ENCODE measurements around the gene CRYBA2. TPM values are rescaled to one million over a fixed set of nuclear protein-coding genes. Genes with fewer than 3 reads are reported as not detected.

The CRYBA2 gene
- total RNA-seq, 2 experiments from 2014 or later: not detected

DNA sequence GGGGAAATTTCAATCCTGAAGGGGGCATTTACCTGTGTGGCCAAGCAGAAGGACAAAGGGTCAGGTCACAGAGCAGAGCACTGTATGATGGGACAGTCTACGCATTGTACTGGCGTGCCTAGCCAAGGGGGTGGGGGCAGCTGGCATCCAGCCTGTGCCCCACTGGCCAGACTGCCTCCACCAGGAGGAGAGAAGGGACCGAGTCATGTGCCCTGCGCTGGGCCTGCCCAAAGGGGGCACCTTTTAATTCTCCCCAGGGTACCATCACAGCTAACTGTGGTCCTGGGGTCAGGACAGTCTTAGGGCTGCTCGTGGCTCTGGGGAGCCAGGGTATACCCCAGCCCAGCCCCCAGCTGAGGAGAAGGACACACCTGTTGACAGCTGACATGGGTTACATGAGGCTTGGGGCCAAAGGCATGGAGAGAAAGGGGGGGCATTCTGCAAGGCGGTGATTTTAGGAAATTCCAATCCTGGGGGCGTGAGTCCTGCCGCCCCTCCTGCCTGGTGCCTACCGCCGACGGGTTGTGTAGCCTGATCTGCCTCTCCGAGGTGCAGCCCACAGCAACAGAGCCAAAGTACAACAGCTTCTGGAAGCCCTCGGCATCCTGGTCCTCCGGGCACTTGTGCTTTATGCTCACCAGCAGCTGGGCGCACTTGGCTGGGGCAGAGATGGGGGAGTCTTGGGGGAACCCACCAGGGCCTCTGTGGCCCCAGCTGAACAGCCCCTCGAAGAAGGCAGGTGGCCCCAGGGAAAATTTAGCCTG lies 37.1 kb upstream of the CRYBA2 start:
- Mint-ChIP-seq H3K9me3 (no peaks in the 10 kb centered on the region), H3K27me3 (ENCODE audit: low read depth) (peaks cover 18% of the 10 kb centered on the region), H3K4me1 (ENCODE audit: low read depth) (no peaks in the 10 kb centered on the region), H3K4me3 (no peak overlapping the region), H3K36me3 (ENCODE audit: low read depth) (no peaks in the 10 kb centered on the region), H3K27ac (no peak overlapping the region)
- no peak for DNase-seq
- CTCF ChIA-PET: interaction anchor here (0.6 to 8.9 kb wide), 42 partner anchors 8 to 493 kb away, joined by 3 to 72 read pairs (median 5); partner anchors contain the start of genes CFAP65, IHH and NHEJ1
- intact Hi-C loops (cut with micrococcal nuclease): no loop called here

DNA sequence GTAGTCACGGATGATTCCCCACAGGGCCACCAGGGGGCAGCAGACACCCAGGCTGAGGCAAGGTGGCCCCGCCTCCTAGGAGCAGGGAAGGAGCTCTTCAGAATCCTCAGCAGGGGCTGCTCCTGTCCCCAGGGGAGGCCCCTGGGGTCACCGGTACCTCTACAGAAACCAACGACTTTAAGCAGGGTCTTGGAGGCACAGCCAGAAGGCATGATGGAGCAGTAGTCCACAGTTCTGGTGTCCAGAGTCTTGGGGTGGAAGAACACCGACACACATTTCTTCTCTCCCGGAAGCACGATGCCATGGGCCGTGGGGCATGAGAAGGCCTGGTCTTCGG lies 36.6 kb upstream of the CRYBA2 start:
- CTCF ChIA-PET: interaction anchor here (0.6 to 8.9 kb wide), 42 partner anchors 8 to 494 kb away, joined by 3 to 72 read pairs (median 5); partner anchors contain the start of genes CFAP65, IHH and NHEJ1
- Mint-ChIP-seq H3K27ac (no peak overlapping the region), H3K9me3 (no peaks in the 10 kb centered on the region), H3K36me3 (ENCODE audit: low read depth) (no peaks in the 10 kb centered on the region), H3K4me3 (no peak overlapping the region), H3K27me3 (ENCODE audit: low read depth) (peaks cover 18% of the 10 kb centered on the region), H3K4me1 (ENCODE audit: low read depth) (no peaks in the 10 kb centered on the region)
- DNase-seq: peak; percentile 83
- intact Hi-C loops (cut with micrococcal nuclease): loop anchor here (1.0 kb wide), 3 partner anchors 49 to 126 kb away; no protein-coding TSS in a partner anchor

DNA sequence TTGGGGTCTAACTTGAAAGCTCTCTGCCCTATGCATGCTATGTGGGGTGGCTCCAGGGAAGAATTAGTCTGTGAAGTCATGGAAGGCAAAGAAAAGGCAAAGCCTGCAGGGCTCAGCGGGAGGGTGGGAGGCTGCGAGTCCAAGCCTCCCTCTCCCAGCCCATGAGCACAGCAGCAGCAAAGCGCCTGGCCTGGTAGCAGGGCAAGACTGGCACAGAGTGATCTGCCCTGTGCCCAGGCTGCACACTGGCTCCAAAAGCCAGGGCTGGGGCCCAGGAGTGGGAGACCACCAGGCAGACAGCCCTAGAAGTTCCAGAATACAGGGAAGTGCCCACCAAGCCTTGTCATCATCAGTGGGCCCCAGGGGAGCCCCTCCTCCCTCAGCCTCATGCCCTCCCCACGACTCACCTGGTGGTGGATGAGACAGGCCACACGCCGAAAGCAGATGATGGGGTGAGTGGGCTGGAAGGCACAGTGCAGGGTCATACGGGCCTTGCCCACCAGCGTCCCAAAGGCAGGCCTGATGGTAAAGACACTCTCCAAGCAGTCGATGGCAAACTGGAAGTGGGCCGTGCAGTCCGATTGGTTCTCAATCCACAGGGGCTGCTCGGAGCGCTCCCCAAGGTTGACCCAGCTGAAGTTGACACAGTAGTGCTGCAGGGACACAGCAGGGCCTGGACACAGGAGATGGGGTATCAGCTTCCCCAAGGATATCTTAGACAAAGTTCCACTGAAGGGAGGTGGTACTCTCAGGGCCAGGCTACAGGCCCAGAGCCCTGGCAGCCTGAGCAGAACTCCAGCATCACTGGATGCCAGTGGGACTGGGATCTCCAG lies 36.0 kb upstream of the CRYBA2 start:
- no peaks in the 10 kb centered on the region for H3K36me3 Mint-ChIP-seq (ENCODE audit: low read depth)
- CTCF ChIA-PET: interaction anchor here (0.7 to 8.9 kb wide), 38 partner anchors 8 to 495 kb away, joined by 3 to 72 read pairs (median 5); partner anchors contain the start of genes CFAP65, IHH and NHEJ1
- H3K27ac Mint-ChIP-seq: no peak overlapping the region
- H3K9me3 Mint-ChIP-seq: no peaks in the 10 kb centered on the region
- H3K4me3 Mint-ChIP-seq: no peak overlapping the region
- H3K4me1 Mint-ChIP-seq (ENCODE audit: low read depth): no peaks in the 10 kb centered on the region
- H3K27me3 Mint-ChIP-seq (ENCODE audit: low read depth): peaks cover 18% of the 10 kb centered on the region
- no peak for DNase-seq
- intact Hi-C loops (cut with micrococcal nuclease): loop anchor here (1.0 kb wide), 3 partner anchors 49 to 126 kb away; no protein-coding TSS in a partner anchor

DNA sequence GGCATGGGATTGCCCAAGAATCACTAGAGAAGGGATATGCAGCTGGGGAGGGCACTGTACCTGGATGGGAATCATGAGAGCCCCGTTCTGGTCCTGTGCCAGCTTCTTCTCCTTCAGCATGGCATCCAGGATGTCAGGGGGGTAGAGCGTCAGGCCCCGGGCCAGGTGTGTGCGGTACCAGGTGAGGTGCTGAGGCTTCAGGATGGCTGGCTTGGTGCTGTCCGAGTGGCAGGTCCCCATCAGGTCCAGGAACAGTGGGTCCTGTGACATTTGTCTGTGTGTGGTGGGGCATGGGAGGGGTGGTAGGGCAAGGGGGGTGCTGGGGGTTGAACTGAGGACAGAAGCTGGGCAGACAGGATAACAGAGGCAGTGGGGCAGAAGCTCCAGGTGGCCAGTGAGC lies 34.9 kb upstream of the CRYBA2 start:
- intact Hi-C loops (cut with micrococcal nuclease): no loop called here
- no peaks in the 10 kb centered on the region for H3K36me3 Mint-ChIP-seq (ENCODE audit: low read depth)
- H3K4me1 Mint-ChIP-seq (ENCODE audit: low read depth): no peaks in the 10 kb centered on the region
- H3K4me3 Mint-ChIP-seq: no peak overlapping the region
- H3K27ac Mint-ChIP-seq: no peak overlapping the region
- peaks cover 13% of the 10 kb centered on the region for H3K27me3 Mint-ChIP-seq (ENCODE audit: low read depth)
- DNase-seq: no peak
- no peaks in the 10 kb centered on the region for H3K9me3 Mint-ChIP-seq
- CTCF ChIA-PET: interaction anchor here (0.9 to 8.9 kb wide), 6 partner anchors 9 to 129 kb away, joined by 3 to 72 read pairs (median 5); partner anchors contain the start of gene NHEJ1

DNA sequence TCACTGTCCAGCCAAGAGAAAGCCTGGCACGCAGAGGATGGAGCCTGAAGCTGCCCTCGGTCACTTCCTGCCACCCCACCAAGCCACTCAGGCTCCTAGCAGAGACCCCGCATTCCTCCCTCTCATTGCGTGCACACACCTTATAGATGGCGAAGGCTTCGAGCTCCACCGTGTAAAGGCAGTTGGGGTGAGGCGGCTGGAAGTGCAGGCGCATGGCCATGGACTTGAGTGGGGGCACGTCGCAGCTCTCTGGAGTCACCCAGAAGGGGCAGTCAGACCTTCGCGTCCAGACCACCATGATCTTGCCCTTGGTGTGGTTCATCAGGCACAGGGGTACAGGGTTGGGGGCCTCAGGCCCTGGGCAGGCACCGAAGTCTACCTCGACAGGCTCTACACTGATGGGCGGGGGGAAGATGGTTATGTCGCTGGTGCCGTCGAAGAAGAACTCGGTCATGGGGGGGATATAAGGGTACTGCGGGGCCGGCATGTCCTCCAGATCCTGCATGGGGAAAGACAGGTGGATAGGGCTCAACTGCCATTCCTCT lies 34.4 kb upstream of the CRYBA2 start:
- CTCF ChIA-PET: interaction anchor here (0.6 to 8.9 kb wide), 12 partner anchors 10 to 268 kb away, joined by 3 to 72 read pairs (median 4); partner anchors contain the start of gene NHEJ1
- no peaks in the 10 kb centered on the region for H3K9me3 Mint-ChIP-seq
- H3K27me3 Mint-ChIP-seq (ENCODE audit: low read depth): peaks cover 11% of the 10 kb centered on the region
- no peak for DNase-seq
- H3K36me3 Mint-ChIP-seq (ENCODE audit: low read depth): no peaks in the 10 kb centered on the region
- H3K27ac Mint-ChIP-seq: no peak overlapping the region
- no peaks in the 10 kb centered on the region for H3K4me1 Mint-ChIP-seq (ENCODE audit: low read depth)
- intact Hi-C loops (cut with micrococcal nuclease): no loop called here
- H3K4me3 Mint-ChIP-seq: no peak overlapping the region

DNA sequence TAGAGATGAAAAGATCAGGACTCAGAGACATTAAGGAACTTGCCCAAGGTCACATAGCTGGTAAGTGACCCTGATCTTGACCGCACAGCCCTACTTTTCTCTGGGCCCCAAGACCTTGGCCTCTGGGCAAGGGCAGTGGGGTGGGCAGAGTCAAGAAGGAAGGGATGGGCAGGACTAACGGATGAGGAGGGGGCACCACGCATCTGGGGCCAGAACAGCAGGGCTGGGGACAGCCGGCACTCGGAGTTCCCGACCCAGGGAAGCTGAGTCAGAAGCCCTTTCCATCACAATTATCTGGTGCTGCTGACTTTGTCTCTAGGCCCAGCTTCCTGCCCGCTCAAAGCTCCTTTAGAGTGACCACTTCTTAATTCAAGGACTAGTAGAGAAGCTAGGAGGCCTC lies 33.7 kb upstream of the CRYBA2 start:
- Mint-ChIP-seq H3K4me1 (ENCODE audit: low read depth) (no peaks in the 10 kb centered on the region), H3K27ac (no peak overlapping the region), H3K27me3 (ENCODE audit: low read depth) (peaks cover 7% of the 10 kb centered on the region), H3K4me3 (no peak overlapping the region), H3K36me3 (ENCODE audit: low read depth) (no peaks in the 10 kb centered on the region), H3K9me3 (no peaks in the 10 kb centered on the region)
- CTCF ChIA-PET: interaction anchor here (0.6 to 8.9 kb wide), 11 partner anchors 11 to 268 kb away, joined by 3 to 72 read pairs (median 4); partner anchors contain the start of gene NHEJ1
- intact Hi-C loops (cut with micrococcal nuclease): no loop called here
- no peak for DNase-seq

DNA sequence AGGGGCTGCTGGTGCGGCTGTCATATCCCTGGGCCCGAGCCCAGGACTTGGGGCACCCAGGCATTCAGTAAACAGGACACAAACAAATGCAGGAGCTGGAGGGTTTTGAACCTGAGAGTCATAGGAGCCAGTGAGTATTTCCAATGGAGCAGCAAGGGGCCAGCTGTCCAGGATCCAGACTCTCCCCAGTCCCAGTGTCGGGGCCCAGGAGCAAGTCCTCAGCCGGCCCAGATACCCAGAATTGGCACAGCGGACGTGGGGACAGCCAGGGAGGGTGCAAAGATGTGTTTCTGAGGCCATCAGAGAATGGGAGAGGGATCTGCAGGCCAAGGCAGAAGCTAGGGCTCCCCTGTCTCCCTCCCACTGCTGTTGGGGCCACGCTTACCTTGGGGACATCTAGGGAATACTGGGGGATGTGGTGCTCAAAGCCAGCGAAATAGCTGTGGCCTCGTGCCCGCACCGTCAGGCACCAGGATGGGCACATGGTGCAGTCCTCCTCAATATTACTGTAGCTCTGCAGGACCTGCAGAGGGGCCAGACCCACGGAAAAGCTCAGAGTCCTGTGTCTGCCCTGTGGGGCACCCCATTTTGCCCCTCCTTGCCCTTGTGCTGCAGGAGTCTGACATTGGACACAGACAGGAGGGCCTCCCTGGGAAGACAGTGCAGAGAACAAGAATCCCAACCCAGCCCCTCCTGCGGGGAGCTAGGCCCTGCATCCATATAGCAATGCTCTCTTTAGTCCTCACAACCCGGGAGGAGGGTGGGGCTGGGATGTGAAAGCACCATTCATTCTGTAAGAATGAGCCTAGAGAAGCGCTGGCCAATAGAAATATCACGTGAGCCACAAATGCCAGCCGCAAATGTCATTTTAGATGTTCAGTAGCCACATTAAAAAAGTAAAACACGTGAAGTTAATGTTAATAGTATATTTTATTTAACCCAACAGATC lies 32.7 kb upstream of the CRYBA2 start:
- H3K27ac Mint-ChIP-seq: no peak overlapping the region
- intact Hi-C loops (cut with micrococcal nuclease): no loop called here
- H3K4me1 Mint-ChIP-seq (ENCODE audit: low read depth): no peaks in the 10 kb centered on the region
- CTCF ChIA-PET: interaction anchor here (1.6 to 8.9 kb wide), 4 partner anchors 15 to 269 kb away, joined by 3 to 72 read pairs (median 6); partner anchors contain the start of gene NHEJ1
- no peak for DNase-seq
- no peaks in the 10 kb centered on the region for H3K36me3 Mint-ChIP-seq (ENCODE audit: low read depth)
- H3K27me3 Mint-ChIP-seq (ENCODE audit: low read depth): peaks cover 5% of the 10 kb centered on the region
- H3K9me3 Mint-ChIP-seq: no peaks in the 10 kb centered on the region
- no peak overlapping the region for H3K4me3 Mint-ChIP-seq

DNA sequence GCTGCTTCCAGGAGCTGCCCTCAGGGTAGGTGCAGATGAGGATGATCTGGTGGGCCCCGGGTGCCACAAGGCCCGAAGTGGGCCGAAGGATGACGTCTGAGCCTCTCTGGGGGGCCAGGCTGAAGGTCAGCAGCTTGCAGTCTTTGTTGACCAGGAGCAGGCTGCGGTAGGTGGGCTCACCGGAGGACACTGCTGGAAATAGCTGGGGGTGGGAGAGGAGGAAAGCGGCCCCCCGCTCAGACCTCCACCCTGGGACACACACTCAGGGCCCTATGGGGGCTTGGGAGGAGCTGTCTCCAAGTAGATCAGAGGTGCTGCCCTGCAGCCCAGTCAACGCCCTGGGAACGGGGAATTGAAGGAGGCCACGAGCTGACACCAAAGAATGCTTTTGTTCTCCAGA lies 30.8 kb upstream of the CRYBA2 start:
- Mint-ChIP-seq H3K4me1 (ENCODE audit: low read depth) (no peaks in the 10 kb centered on the region), H3K27ac (no peak overlapping the region), H3K4me3 (no peak overlapping the region), H3K9me3 (no peaks in the 10 kb centered on the region), H3K27me3 (ENCODE audit: low read depth) (no peaks in the 10 kb centered on the region), H3K36me3 (ENCODE audit: low read depth) (no peaks in the 10 kb centered on the region)
- intact Hi-C loops (cut with micrococcal nuclease): no loop called here
- DNase-seq: no peak
- CTCF ChIA-PET: interaction anchor here (0.6 to 1.1 kb wide), 3 partner anchors 19 to 252 kb away, joined by 3 to 5 read pairs (median 3); no protein-coding TSS in a partner anchor

DNA sequence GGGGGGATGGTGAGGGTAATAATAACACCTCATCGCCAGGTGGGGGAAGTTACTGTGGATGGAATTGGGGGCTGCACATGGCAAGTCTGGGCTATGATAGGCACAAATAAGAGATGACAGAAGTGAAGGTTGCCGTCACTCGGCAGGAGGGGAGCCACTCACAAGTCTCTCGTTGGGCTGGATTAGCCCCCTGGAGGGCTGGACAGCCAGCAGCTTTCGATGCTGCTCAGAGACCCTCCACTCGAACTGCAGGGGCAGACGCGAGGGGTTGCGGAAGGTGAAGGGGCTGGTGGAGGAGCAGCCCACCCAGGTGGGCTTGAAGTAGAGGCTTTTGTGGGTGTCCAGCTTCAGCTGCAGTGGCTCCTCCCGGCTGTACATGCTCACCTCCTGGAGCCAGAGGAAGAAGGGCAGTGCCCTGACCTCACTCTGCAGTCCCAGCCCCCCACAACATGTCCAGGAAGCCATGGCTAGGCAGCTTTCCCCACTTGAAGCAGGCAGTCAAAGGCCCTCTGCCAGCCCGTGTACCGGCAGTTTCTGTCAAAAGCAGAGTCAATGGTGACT lies 29.9 kb upstream of the CRYBA2 start:
- intact Hi-C loops (cut with micrococcal nuclease): no loop called here
- no peak overlapping the region for H3K4me3 Mint-ChIP-seq
- H3K9me3 Mint-ChIP-seq: no peaks in the 10 kb centered on the region
- CTCF ChIA-PET: interaction anchor here (0.6 kb wide), 1 partner anchor 11 kb away, joined by 3 read pairs; no protein-coding TSS in a partner anchor
- no peaks in the 10 kb centered on the region for H3K27me3 Mint-ChIP-seq (ENCODE audit: low read depth)
- H3K4me1 Mint-ChIP-seq (ENCODE audit: low read depth): no peaks in the 10 kb centered on the region
- H3K36me3 Mint-ChIP-seq (ENCODE audit: low read depth): no peaks in the 10 kb centered on the region
- no peak for DNase-seq
- H3K27ac Mint-ChIP-seq: no peak overlapping the region

DNA sequence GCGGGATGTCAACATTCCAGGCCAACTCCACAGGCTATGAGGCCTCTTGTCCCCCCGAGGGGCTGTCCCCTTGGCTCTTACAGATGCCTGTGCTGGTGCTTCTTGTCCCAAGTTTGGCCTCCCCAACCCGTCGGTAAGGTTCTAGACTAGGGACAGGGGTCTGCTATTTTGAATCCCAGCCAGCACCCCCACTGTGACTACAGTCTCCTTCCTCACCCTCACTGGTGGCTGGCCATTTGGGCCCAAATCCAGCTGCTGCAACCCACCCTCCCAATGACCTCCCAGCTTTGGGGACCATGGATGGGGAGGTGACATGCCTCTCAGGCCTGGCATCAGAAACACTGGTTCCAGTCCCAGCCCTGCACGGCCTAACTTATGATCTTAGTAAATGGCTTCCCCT lies 29.4 kb upstream of the CRYBA2 start:
- Mint-ChIP-seq H3K9me3 (no peaks in the 10 kb centered on the region), H3K27ac (no peak overlapping the region), H3K36me3 (ENCODE audit: low read depth) (no peaks in the 10 kb centered on the region), H3K4me1 (ENCODE audit: low read depth) (no peaks in the 10 kb centered on the region), H3K4me3 (no peak overlapping the region), H3K27me3 (ENCODE audit: low read depth) (no peaks in the 10 kb centered on the region)
- intact Hi-C loops (cut with micrococcal nuclease): no loop called here
- CTCF ChIA-PET: no interaction called here
- DNase-seq: no peak

DNA sequence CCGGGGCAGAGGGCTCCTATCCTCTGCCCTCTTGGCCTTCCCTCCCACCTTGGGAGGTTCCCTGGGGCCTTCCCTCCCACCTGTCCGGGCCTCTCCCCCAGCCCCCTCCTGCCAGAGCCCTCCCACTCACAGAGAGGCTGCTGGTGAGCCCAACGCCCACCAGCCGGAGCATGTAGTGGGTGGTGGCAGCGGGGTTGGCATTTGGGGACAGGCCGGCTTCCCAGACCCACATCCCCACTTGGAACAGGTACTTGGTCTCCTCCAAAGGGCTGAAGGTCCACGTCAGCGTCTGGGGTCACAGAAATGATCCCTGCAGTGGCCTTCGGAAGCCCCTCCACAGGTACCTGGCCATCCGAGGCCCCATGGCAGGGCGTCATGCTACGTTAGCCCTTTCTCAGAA lies 28.8 kb upstream of the CRYBA2 start:
- CTCF ChIA-PET: interaction anchor here (1.1 kb wide), 1 partner anchor 8 kb away, joined by 3 read pairs; no protein-coding TSS in a partner anchor

More for the DNA sequence above, 28.8 kb upstream of the CRYBA2 start:
- Mint-ChIP-seq H3K9me3 (no peaks in the 10 kb centered on the region), H3K4me1 (ENCODE audit: low read depth) (no peaks in the 10 kb centered on the region), H3K36me3 (ENCODE audit: low read depth) (no peaks in the 10 kb centered on the region), H3K27me3 (ENCODE audit: low read depth) (no peaks in the 10 kb centered on the region), H3K27ac (no peak overlapping the region), H3K4me3 (no peak overlapping the region)
- intact Hi-C loops (cut with micrococcal nuclease): no loop called here
- no peak for DNase-seq

Data from activated naive CD4-positive, alpha-beta T cell treated with anti-CD3 and anti-CD28 coated beads for 36 hours (primary cell).